ENCODE data around the gene CFLAR. TPM values are rescaled to one million over a fixed set of nuclear protein-coding genes. Genes with fewer than 3 reads are reported as not detected.
"Not testable (repeated sequence)": the region's sequence is repeated elsewhere in the genome, so short reads cannot be mapped to it uniquely, and the experiment has no call there.

The CFLAR gene
- total RNA-seq, 1 donor from 2014 or later = 16.7 TPM

GRCh38 chr2:201183365-201183727 is 67.4 kb downstream of the CFLAR start:
- no peak for DNase-seq (ENCODE audit: low read depth, low spot score)
- no peak overlapping the region for H3K4me3 Mint-ChIP-seq
- H3K27me3 Mint-ChIP-seq (ENCODE audit: low read depth) = no peaks in the 10 kb centered on the region
- no peaks in the 10 kb centered on the region for H3K36me3 Mint-ChIP-seq (ENCODE audit: low read depth)
- no peak for TF ChIP-seq CTCF (conservative IDR thresholded peaks at IDR 0.05)
- peaks cover under 1% of the 10 kb centered on the region for H3K9me3 Mint-ChIP-seq
- no peak overlapping the region for H3K27ac Mint-ChIP-seq (ENCODE audit: unreplicated experiment)
- no peaks in the 10 kb centered on the region for H3K4me1 Mint-ChIP-seq

GRCh38 chr2:201183835-201184234 is 67.9 kb downstream of the CFLAR start:
- not testable (repeated sequence) for H3K9me3 Mint-ChIP-seq; H3K27me3 Mint-ChIP-seq (ENCODE audit: low read depth); DNase-seq (ENCODE audit: low read depth, low spot score); H3K4me1 Mint-ChIP-seq; H3K27ac Mint-ChIP-seq (ENCODE audit: unreplicated experiment); H3K4me3 Mint-ChIP-seq; H3K36me3 Mint-ChIP-seq (ENCODE audit: low read depth)

GRCh38 chr2:201184248-201184647 is 68.3 kb downstream of the CFLAR start:
- not testable (repeated sequence) for H3K27me3 Mint-ChIP-seq (ENCODE audit: low read depth); H3K9me3 Mint-ChIP-seq; H3K36me3 Mint-ChIP-seq (ENCODE audit: low read depth); H3K4me3 Mint-ChIP-seq; H3K27ac Mint-ChIP-seq (ENCODE audit: unreplicated experiment); H3K4me1 Mint-ChIP-seq; DNase-seq (ENCODE audit: low read depth, low spot score)

- Mint-ChIP-seq H3K4me1 (no peaks in the 10 kb centered on the region), H3K27ac (ENCODE audit: unreplicated experiment) (no peak overlapping the region), H3K36me3 (ENCODE audit: low read depth) (no peaks in the 10 kb centered on the region), H3K9me3 (peaks cover 2% of the 10 kb centered on the region), H3K4me3 (no peak overlapping the region), H3K27me3 (ENCODE audit: low read depth) (no peaks in the 10 kb centered on the region)
- no peak for TF ChIP-seq CTCF (conservative IDR thresholded peaks at IDR 0.05)
- DNase-seq (ENCODE audit: low read depth, low spot score) = no peak
Observed at GRCh38 chr2:201185863-201186262, 69.9 kb downstream of the CFLAR start.

GRCh38 chr2:201186982-201187381 is 71.0 kb downstream of the CFLAR start:
- DNase-seq (ENCODE audit: low read depth, low spot score) = no peak
- Mint-ChIP-seq H3K4me1 (no peaks in the 10 kb centered on the region), H3K27me3 (ENCODE audit: low read depth) (no peaks in the 10 kb centered on the region), H3K27ac (ENCODE audit: unreplicated experiment) (no peak overlapping the region), H3K36me3 (ENCODE audit: low read depth) (no peaks in the 10 kb centered on the region), H3K4me3 (no peak overlapping the region), H3K9me3 (peaks cover 2% of the 10 kb centered on the region)
- no peak for TF ChIP-seq CTCF (conservative IDR thresholded peaks at IDR 0.05)

GRCh38 chr2:201188449-201188848 is 72.5 kb downstream of the CFLAR start:
- Mint-ChIP-seq H3K4me3 (no peak overlapping the region), H3K36me3 (ENCODE audit: low read depth) (no peaks in the 10 kb centered on the region), H3K4me1 (no peaks in the 10 kb centered on the region), H3K27me3 (ENCODE audit: low read depth) (no peaks in the 10 kb centered on the region), H3K27ac (ENCODE audit: unreplicated experiment) (no peak overlapping the region), H3K9me3 (peaks cover 2% of the 10 kb centered on the region)
- DNase-seq (ENCODE audit: low read depth, low spot score) = no peak
- TF ChIP-seq CTCF (conservative IDR thresholded peaks at IDR 0.05) = no peak

All from neural crest cell (in vitro differentiated cells).